ENCODE results near the gene CALCOCO1.
"Not testable (repeated sequence)": the region's sequence is repeated elsewhere in the genome, so short reads cannot be mapped to it uniquely, and the experiment has no call there.

CALCOCO1 gene

DNA sequence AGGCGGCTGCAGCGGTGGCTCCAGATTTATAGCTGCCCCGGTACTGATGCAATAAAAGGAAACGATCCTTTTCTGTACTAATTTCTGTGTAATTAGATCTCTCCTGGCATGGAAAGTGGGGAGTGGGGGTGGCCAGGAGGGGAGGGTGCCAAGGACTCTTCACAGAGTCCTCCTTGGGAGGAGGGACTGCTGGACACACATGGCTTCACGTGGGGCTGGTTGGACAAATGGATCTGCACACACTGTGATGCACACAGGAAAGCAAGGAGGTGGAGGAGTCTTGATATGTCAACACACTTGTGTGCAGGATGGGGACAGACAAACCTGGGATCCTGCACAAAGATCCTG is 27.6 kb downstream of the CALCOCO1 start:
- no peak for DNase-seq (ENCODE audit: low read depth in 2 of 3, low spot score in 2 of 3)

DNA sequence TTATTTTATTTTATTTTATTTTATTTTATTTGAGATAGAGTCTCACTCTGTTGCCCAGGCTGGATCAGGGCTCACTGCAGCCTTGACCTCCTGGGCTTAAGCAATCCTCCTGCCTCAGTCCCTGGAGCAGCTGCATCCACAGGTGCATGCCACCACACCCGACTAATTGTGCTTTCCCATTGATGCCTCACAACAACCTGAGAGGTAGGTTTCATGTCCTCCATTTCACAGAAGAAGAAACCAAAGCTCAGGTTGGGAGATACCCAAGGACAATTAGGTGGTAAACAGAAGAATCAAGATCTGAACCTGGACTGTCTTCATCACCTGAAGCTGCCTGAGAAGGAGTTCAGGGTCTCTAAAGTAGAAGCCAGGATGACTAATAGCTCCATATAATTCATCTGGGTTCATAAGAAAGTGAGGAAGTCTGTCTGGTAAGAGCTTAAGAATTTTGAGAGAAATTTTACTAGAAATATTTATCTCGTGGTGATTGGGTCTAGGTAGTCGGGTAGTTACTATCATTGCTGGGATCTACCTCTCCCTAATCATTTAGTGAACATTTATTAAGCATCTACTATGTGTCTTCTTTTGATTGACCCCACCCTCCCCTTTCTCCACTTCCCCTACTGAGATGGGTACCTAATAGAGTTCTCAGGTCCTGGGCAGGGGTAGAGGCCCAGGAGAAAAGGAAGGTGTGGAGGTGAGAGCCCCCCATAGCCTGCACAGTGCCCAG is 28.1 kb downstream of the CALCOCO1 start:
- no peak for DNase-seq (ENCODE audit: low read depth in 2 of 3, low spot score in 2 of 3)

DNA sequence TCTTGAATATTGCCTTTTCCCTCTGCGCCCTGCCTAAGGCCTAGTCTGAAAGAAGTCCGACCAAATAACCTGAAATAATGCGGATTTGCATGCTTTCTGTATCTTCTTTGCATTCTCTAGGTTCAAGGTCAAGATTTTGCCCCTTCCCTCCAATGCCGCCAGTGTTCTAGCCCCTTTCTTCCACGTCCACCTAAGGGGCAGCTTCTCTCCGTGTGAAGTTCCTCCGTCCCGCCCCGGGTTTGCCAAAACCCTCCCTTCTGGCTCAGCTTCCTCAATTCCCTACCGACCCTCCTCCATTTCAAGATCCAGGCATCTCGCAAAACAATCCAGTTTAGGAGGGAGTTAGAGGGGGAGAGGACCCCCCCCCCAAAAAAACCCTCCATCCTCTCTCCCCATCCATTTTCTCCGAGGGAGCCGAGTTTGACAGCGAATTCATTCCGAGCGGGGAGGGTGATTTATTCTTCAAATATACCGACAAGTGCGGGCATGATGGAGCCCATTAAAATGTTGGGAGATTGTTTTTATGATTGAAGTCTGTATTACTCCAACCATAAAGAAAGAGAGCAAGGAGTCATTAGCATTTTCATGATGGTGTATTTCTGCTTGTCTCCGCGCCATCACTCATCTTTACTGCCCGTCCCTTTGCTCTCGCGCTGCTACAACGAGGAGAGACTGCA is 30.5 kb downstream of the CALCOCO1 start:
- no peak for DNase-seq (ENCODE audit: low read depth in 2 of 3, low spot score in 2 of 3)

DNA sequence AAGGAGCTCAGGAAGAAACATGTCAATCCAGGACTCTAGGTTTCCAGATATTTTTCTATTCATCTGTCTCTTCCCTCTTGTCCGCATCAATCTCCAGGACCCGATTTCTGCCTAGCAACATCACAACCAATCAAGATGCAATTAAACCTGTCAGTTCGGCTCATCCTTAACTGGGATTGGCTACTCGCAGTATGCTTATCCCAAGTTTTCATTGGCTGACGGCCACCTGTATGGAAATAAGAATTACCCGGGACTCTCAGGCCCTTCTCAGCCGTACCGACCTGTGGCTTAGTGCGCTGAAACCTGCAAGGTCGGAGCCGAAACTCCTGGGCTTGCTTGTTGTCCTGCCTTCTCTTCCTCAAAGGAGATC is 31.0 kb downstream of the CALCOCO1 start:
- no peak for DNase-seq (ENCODE audit: low read depth in 2 of 3, low spot score in 2 of 3)

DNA sequence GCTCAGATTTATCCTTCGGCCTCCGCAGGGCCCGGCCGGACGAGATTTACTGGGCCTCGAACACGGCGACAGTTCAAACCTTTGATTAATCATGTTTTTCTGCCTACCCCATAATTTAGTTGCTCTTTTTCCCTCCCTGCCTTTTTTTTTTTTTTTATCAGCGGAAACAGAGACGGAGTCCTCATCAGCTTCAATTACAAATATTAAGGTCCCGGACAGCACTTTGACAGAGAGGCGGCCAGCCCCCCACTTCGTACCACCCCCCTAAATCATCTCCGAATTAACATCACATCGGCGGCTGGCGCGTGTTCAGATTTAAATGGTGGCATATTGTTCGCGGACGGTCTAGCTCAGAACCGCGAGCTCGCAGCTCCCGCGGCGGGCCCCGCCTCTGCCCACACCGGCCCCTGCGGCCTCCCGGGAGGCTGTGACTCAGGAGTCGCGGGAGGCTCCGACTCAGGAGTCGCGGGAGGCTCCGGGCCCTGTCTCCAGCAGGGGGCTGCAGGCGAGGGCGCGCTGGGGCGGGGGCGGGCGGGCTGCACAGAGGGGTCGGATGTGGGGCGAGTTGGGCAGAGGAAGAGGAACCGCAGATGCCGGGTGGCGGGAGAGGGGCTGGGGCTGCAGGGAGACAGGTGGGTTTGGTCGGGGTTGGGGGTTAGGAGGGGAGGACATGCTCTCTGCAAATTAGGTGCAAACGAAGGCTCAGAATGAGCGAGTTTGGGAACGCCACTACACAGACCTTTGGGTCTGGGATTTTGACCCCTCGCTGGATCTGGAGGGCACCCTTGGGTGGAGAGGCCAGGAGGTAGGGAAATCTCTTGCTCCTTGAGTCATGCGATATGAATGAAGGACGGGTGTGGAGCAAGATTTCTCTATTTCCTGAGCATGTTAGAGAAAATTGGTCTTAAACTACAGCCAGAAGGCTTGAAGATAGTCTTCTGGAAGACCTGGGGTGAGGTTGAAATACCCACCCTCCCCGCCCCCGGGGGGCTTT is 31.8 kb downstream of the CALCOCO1 start:
- peak in 1 of 3 experiments; percentile 16 for DNase-seq (ENCODE audit: low read depth in 2 of 3, low spot score in 2 of 3)

DNA sequence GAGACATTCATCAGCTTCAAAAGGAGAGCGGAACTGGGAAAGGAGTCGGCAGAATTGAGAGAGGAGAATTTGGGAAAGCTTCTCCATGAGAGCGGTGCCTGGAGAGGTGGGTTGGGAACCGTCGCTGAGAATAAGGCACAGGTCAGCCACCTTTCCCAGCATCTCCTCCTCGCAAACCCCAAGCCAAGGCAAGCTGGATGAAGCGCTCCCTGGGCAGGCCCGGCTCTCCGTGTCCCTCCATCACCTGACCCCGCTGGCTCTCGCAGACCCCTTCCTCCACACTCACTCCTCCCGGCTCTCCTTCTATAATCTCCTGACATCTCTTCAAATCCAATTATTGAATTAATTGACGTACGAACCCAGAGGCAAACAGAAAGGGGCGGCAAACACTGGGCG is 32.5 kb downstream of the CALCOCO1 start:
- DNase-seq (ENCODE audit: low read depth in 2 of 3, low spot score in 2 of 3) = no peak

DNA sequence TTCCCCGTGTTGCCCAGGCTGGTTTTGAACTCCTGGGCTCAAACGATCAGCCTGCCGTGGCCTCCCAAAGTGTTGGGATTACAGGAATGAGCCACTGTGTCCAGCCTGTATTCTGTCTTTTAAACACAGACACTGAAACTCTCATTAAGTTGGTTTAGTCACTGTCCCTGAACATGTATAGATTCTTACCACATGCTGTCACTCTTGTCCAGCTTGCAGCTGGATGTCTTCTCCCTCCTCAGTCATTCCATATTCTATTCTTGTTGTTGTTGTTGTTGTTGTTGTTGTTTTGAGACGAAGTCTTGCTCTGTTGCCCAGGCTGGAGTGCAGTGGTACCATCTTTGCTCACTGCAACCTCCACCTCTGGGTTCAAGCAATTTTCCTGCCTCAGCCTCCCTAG is 39.1 kb downstream of the CALCOCO1 start:
- DNase-seq (ENCODE audit: low read depth in 2 of 3, low spot score in 2 of 3) = no peak

DNA sequence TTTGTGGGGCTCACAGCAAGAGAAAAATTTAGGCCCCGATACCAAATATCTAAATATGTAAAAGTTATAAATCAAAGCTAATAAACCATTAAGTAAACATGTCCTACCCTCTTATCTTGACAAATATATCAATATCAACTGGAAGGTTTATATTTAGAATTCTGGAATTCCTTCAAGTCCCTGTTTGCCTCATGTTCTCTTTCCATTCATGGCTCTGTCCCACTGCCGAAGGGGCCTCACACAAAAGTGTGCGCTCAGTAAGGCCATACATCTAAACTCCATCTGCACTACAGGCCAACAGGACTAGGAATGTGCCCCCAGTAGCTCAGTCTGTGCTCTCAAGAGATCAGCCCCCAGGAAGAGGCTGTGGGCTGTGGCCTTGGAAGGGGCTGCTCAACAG is 40.8 kb downstream of the CALCOCO1 start:
- no peak for DNase-seq (ENCODE audit: low read depth in 2 of 3, low spot score in 2 of 3)

DNA sequence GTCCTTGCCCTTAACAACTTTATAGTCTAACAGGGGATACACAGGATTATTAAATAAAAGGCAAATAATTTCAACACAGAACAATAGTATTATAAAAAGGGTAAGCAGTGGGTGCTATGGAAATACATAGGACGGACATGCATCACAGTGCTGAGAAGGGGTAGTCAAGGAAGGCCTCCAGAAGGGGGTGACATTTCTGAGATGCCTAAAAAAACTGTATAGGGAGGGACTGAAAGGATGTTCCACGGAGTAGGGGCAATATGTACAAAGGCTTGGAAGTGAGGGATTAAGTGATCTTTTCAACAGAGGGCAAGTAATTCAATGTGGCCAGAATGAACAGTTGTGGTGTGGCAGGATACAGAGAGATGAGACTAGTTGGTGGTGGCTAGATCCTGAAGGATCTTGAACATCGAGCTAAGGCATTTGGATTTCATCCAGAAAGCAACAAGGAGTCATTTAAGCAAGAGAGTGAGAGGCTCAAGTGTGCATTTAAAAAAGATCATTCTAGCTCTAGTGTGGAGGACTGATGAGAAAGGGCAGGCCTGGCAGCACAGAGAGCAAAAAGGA is 42.5 kb downstream of the CALCOCO1 start:
- DNase-seq (ENCODE audit: low read depth in 2 of 3, low spot score in 2 of 3) = no peak

DNA sequence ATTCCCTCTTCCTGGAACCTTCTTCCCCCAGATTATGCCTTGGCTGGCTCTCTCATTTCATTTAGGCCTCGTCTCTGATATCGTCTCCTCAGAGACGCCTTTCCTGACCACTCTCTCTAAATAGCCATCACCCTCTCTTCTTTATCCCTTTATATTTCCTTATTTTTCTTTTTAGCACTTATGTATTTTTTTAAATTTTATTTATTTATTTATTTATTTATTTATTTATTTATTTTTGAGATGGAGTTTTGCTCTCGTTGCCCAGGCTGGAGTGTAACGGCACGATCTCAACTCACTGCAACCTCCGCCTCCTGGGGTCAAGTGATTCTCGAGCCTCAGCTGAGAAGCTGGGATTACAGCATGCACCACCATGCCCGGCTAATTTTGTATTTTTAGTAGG is 43.3 kb downstream of the CALCOCO1 start:
- no peak for DNase-seq (ENCODE audit: low read depth in 2 of 3, low spot score in 2 of 3)

DNA sequence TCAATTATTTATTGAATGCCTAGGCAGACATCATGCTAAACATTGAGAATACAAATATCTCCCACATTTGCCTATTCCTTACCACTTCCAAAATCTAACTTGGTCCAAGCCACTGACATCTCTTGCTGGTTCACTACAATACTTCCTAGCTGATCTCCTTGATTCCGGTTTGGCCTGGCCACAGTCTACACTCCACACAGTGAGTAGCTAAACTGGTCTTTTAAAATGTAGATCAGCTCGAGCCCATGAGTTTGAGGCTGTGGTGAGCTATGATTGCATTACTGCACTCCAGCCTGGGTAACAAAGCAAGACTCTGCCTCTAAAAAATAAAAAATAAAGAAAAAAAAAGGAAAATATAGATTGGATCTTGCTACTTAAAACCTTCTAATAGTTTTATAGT is 43.8 kb downstream of the CALCOCO1 start:
- no peak for DNase-seq (ENCODE audit: low read depth in 2 of 3, low spot score in 2 of 3)

DNA sequence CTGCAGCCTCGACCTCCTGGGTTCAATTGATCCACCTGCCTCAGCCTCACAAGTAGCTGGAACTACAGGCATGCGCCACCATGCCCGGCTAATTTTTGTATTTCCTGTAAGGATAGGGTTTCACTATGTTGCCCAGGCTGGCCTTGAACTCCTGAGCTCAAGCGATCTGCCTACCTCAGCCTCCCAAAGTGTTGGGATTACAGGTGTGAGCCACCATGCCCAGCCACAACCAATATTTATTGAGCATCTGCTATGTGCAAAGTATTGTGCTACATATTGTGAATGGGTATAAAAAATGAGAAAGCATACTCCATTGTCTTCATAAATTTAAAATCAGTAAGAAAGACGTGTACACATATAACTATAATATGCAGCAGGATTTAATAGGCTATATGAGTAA is 47.2 kb downstream of the CALCOCO1 start:
- not testable (repeated sequence) for DNase-seq (ENCODE audit: low read depth in 2 of 3, low spot score in 2 of 3)

DNA sequence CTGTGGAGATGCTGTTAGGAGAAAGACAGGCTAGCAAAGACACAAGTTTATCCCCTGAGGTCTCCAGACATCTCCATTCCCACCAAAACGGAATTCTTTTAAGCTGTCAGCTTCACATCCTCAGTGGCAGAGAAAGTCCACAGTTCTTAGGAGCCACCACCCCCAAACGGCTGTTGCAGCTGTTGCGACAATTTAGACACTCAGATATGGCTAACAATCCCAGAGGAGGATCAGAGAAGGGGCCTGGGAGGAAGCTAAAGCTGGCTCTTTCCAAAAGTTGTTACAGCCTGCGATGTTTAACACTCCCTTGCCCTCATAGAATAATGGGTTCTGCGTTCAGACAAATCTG is 49.5 kb downstream of the CALCOCO1 start:
- DNase-seq (ENCODE audit: low read depth in 2 of 3, low spot score in 2 of 3) = no peak

DNA sequence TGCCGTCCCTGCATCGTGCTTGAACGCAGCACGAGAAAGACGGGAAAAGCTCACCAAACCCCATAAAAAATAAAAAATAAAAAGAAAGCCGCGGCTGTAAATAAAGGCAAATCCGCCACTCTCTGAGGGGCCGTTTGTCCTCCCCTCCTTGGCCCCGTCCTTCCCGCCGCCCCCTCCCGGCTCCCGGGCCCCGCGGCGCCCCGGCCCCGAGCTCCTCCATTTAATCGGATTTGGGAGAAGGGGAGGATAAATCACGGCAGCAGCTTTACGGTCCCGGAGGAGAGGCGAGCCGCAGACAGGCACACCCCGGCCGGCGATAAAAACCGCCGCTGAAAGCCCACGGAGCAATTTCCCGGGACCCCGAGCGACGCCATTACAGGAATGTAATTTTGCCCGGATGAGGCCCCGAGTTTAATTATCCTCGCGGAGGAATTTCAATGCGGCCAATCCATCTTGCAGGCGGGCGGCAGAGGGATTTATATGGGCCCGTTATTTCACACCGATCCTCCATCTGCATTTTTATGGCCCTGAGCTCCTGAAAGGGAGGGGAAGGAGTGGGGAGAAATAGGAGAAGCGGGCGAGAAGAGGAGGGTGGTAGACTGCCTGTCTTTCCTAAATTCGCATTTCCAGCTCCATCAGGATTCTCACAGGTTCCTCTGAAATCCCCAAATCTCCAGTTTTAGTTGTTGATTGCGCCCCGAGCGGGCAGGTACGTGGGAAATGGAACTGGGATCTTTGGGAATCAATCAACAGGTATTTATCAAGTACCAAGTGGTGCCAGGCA is 50.0 kb downstream of the CALCOCO1 start:
- DNase-seq (ENCODE audit: low read depth in 2 of 3, low spot score in 2 of 3) = no peak

DNA sequence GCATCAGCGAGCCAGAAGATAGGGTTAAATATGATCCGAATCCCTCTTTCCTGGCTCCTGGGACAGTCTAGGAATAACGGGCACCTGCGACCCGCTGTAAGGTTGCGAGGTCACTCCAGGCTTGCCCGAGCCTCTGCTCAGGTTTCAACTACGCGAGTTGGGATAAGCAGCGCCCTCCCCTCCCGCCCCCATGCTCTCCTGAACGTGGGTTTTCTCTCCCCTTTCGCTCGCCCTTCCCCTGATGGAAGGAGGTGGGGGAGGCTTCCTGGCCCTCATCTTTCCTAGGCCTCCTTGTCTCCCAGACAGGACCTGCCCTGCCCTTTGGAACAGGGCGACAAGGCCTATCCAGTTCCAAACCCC is 50.6 kb downstream of the CALCOCO1 start:
- peak in 2 of 3 experiments; percentile 12 to 15 for DNase-seq (ENCODE audit: low read depth in 2 of 3, low spot score in 2 of 3)

DNA sequence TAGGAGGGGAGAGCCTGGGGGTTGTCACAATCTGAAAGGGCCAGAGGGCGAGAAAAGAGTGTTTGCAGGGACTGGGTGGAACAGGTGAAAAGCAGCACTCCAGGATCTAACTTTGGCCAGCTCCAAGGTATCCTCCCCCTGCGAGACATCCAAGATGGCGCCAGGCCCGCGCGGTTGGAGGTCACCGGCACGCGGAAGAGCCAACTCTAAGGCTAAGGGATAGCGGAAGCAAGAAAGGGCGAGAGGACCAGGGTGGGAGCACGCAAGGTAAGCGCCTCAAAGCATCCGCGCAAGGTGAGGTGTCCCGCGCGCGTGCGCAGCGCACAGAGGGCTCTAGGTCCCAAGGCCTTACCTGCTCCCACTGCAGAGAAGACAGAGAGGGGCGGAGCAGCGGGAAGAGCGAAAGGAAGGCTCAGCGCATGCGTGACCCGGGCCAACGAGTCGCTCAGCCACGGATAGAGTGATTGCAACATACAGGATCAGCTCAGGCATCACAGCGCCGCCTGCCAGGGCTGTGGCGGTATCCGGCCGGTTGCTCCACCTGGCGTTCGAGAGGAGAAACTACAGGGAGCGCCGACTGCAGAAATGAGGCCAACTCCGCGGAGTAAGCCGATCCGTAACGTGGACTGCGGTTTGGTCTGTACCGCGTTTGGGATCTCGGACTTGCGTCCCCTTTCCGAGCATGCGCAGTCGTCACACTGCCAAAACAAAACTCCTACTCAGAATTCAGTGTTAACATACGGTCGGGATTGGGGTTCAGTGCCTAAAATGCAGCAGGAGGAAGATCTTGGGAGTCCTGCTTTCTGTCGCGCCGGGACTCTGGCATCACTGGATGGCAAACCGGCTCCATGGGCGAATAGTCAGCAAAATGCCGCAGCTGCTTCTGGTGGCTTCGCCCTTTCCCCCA is 51.3 kb downstream of the CALCOCO1 start, which contains the start of gene ATP5MC2:
Gene ATP5MC2, minus strand, starts transcription at position 383 of the 907 bp plus-strand sequence. CDS start 3,469 bp downstream, outside the sequence.
- DNase-seq (ENCODE audit: low read depth in 2 of 3, low spot score in 2 of 3) = peak; percentile 87 to 90 (median 90)

DNA sequence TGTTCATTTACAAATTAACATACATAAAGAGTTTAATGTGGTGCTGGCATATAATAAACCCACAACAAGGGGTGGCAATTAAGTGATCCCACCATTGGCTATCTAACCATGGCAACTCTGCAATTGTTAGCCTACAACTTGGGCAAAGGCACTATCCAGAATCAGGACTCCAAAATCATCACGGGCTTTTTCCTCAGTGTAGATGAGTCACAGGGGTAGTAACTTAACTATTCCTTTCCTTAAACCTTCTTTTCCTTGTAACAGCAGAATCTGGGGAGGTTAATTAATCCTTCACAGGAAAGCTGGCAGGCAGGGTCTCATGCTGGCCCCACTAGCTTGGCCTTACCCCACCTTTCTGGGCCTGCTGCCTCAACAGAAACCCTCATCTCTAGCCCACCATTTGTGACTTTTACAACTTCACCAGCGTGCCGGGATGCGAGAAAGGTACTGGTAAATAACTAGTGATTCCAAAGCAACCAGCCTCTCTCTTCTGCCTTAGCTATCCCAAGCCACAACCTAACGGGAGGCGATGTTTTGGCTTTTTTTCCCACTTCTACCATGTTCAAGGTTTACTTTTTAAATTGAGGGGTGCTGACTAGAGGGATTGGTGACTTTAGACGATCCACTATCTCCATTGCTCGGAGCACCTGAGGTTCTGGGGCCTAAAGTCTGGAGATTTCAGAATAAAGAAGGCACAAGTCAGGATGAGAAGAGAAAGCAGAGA is 52.1 kb downstream of the CALCOCO1 start:
- DNase-seq (ENCODE audit: low read depth in 2 of 3, low spot score in 2 of 3) = no peak

DNA sequence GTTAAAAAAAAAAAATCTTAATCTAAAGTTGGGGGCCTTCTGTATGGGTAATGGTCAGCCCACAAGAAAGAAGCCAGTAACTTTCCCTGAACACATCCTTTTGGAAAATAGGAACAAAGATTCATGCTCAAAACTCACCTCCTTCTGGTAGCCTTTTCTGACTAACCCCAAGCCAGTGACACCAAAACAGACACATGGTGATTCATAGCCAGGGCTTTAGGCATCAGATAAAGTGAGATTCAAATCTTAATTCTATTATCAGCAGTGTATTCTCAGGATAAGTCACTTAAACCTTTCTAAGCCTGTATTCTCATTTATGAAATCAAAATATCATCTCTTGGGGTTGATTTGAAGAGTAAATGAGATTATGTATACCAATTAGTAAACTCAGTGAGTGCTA is 56.3 kb downstream of the CALCOCO1 start:
- DNase-seq (ENCODE audit: low read depth in 2 of 3, low spot score in 2 of 3) = no peak

DNA sequence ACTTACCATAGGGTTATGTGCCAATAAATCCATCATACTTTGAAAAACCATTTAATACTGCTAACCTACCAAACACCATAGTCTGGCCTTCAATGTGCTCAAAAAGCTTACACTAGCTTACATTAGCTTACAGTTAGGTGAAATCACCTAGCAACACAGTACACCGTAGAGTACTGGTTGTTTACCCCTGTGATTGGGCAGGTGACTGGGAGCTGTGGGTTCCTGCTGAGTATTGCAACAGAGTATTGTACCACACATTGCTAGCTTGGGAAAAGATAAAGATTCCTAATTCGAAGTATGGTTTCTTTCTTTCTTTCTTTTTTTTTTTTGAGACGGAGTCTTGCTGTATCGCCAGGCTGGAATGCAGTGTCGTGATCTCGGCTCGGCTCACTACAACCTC is 56.9 kb downstream of the CALCOCO1 start:
- DNase-seq (ENCODE audit: low read depth in 2 of 3, low spot score in 2 of 3) = no peak
